Heart right ventricle (tissue), 16 donors: ENCODE results near the gene STRIP2. TPM values are rescaled to one million over a fixed set of nuclear protein-coding genes. Genes with fewer than 3 reads are reported as not detected.

Source experiments
- ATAC-seq, 8 donors: fragments of 200-7000 bp; cut with Tn5 transposase; one replicate each; pipeline ENCODE4 v1.9.1; 2020; ENCODE audit warnings: mild to moderate bottlenecking in 8 of 8, moderate library complexity in 8 of 8, moderate number of reproducible peaks in 1 of 8
- DNase-seq, 2 donors: peaks; one replicate each; pipeline ENCODE4 v3.0.0-alpha.2; 2020
- H3K27ac ChIP-seq, 10 donors: fragments of 200-600 bp; sonication (generic) in 2 of 10; one replicate each; pipeline versions ENCODE4 v1.5.0 to v1.8.0; 2020 to 2022; ENCODE audit warnings: mild to moderate bottlenecking in 3 of 10
- H3K27me3 ChIP-seq, 7 donors: fragments of 200-600 bp; one replicate each; pipeline ENCODE4 v1.8.0; 2021 to 2022; ENCODE audit warnings: mild to moderate bottlenecking in 2 of 7
- H3K36me3 ChIP-seq, 9 donors: fragments of 200-600 bp; sonication (generic) in 1 of 9; one replicate each; pipeline versions ENCODE4 v1.5.0 to v1.8.0; 2020 to 2022; ENCODE audit warnings: mild to moderate bottlenecking in 2 of 9
- H3K4me1 ChIP-seq, 9 donors: fragments of 200-600 bp; sonication (generic) in 1 of 9; one replicate each; pipeline versions ENCODE4 v1.5.0 to v1.8.0; 2020 to 2022; ENCODE audit warnings: mild to moderate bottlenecking in 4 of 9
- H3K4me3 ChIP-seq, 10 donors: fragments of 200-600 bp; sonication (generic) in 2 of 10; one replicate each; pipeline versions ENCODE4 v1.5.0 to v1.8.0; 2020 to 2022; ENCODE audit warnings: mild to moderate bottlenecking in 7 of 10, moderate library complexity in 2 of 10
- H3K9me3 ChIP-seq, 11 donors: fragments of 200-600 bp in 10 of 11; sonication (generic) in 2 of 11; one replicate each; pipeline versions ENCODE4 v1.5.0 to v1.8.0; 2013 to 2022; ENCODE audit warnings: mild to moderate bottlenecking in 2 of 11, control low read depth in 1 of 11, moderate library complexity in 1 of 11
- WGBS, 2 donors: extraction: QIAGEN DNeasy Blood & Tissue Kit; methylation state at CpG; one replicate each; pipeline ENCODE4 v1.1.7; 2013; ENCODE audit warnings: inconsistent platforms in 1 of 2; 5-methylcytosine and 5-hydroxymethylcytosine counted together
- intact Hi-C, 10 donors: fragments of 100-400 bp; cut with DNase I; formaldehyde crosslinking; loops; one replicate each; pipeline versions ENCODE4 v1.11.1 to v1.14.2; 2022
- polyA plus RNA-seq, 2 donors: library from polyadenylated mRNA; stranded (reverse); fragments of 200-250 nt; gene quantifications; one replicate each; pipeline ENCODE4 v1.2.3, GENCODE V29; 2013
- total RNA-seq, 10 donors: library from RNA; stranded (reverse); fragmentation: NEBNext Ultra II Directional in 3 of 10; extraction: Animal tissue kit (Norgen Biotek cat#: 25700) in 3 of 10; gene quantifications; one replicate each; pipeline versions ENCODE4 v1.2.1 to v1.2.4, GENCODE V29; 2021 to 2023
- TF ChIP-seq, protein P1 (sequence below), 9 donors: fragments of 200-600 bp; sonication (generic) in 2 of 9; IDR thresholded peaks; one replicate each; pipeline versions ENCODE4 v1.5.0 to v1.8.0; 2021 to 2022; ENCODE audit warnings: antibody characterized with exemption in 9 of 9, mild to moderate bottlenecking in 5 of 9, moderate library complexity in 1 of 9
- donor health status: Arrhythmogenic right ventricular cardiomyopathy.
- donor health status: ischemic (EF 13 %, LVEDD 7.1; RV severe dilation, severe dysfunction).
- donor health status: healthy with polysubstance abuse.
- donor health status: DM: no; HTN: yes; CAD: no.
- donor health status: DM: no; HTN: no; CAD: no.
- donor health status: ischemic (EF 25% LVEDD 6.9; RV normal size, moderate dysfunction).
- donor health status: ischemic (EF 25% LVEDD 5.7; RV mildly dilated, moderate dysfunction).
- donor health status: healthy.
- donor health status: DM: yes; HTN: yes; CAD: no.
- donor health status: Ischemic cardiomyopathy.
- donor health status: ischemic (EF 35%, LVEDD 5.7; RV mildly dilated, moderate dysfunction).
- donor health status: nonischemic (EF 11% LVEDD 7.7; RV severe dilation, severe dysfunction).
- donor health status: DM: yes; HTN: yes; CAD: no.
- donor health status: PGD.
- donor health status: ischemic (EF 29% LVEDD 5.4; RV normal size, mild dysfunction).
- donor health status: nonischemic (EF 23%, LVEDD 6.1; RV moderate dilation, normal function).

Gene STRIP2
- total and polyA plus RNA-seq, 12 donors = 10.6 to 36.9 (median 20.8) TPM

DNA sequence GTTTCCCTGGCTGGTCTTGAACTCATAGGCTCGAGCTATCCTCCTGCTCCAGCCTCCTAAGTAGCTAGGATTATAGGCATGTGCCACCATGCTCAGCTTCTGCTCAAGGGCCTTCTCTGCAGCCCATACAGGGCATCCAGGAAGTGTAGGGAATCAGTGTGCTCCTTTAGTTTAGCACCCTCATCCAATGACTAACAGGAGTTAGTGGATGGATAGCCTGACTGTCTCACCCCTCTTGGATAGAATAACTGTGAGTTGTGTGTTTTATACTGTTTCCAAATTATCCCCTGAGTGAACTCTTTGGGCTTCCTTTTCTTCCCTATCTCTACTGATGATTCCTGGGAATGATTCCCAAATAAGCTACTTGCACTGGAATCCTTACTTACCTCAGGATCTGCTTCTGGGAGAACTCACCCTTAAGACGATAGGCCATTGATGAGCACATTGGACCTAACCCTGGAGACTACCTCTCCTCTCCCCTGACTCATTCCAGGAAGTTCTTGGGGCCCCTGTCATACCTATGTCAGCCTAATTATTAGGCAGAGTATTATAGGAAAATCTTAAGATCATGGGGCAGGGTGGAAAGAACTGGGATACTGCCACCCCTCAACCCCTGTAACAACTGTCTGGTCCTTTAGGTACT lies 18.5 kb downstream of the STRIP2 start:
- Histone ChIP-seq H3K36me3 (peaks cover 0 to 29% (median 0%) of the 10 kb centered on the region in 9 donors), H3K4me3 (no peak overlapping the region), H3K27ac (peak overlapping the region in 4 of 10 donors; percentile 36 to 50 (median 41)), H3K9me3 (peaks cover 0 to 17% (median 7%) of the 10 kb centered on the region in 11 donors), H3K4me1 (peaks cover 3 to 26% (median 10%) of the 10 kb centered on the region in 9 donors), H3K27me3 (no peaks in the 10 kb centered on the region)
- 88 to 90% methylated on average over 2 of the region's 2 CpGs for WGBS, 2 donors
- DNase-seq (no peak), ATAC-seq (no peak)
- TF ChIP-seq, protein P1, sequence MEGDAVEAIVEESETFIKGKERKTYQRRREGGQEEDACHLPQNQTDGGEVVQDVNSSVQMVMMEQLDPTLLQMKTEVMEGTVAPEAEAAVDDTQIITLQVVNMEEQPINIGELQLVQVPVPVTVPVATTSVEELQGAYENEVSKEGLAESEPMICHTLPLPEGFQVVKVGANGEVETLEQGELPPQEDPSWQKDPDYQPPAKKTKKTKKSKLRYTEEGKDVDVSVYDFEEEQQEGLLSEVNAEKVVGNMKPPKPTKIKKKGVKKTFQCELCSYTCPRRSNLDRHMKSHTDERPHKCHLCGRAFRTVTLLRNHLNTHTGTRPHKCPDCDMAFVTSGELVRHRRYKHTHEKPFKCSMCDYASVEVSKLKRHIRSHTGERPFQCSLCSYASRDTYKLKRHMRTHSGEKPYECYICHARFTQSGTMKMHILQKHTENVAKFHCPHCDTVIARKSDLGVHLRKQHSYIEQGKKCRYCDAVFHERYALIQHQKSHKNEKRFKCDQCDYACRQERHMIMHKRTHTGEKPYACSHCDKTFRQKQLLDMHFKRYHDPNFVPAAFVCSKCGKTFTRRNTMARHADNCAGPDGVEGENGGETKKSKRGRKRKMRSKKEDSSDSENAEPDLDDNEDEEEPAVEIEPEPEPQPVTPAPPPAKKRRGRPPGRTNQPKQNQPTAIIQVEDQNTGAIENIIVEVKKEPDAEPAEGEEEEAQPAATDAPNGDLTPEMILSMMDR (IDR thresholded peaks at IDR 0.05) = no peak
- intact Hi-C loops = no loop called here

DNA sequence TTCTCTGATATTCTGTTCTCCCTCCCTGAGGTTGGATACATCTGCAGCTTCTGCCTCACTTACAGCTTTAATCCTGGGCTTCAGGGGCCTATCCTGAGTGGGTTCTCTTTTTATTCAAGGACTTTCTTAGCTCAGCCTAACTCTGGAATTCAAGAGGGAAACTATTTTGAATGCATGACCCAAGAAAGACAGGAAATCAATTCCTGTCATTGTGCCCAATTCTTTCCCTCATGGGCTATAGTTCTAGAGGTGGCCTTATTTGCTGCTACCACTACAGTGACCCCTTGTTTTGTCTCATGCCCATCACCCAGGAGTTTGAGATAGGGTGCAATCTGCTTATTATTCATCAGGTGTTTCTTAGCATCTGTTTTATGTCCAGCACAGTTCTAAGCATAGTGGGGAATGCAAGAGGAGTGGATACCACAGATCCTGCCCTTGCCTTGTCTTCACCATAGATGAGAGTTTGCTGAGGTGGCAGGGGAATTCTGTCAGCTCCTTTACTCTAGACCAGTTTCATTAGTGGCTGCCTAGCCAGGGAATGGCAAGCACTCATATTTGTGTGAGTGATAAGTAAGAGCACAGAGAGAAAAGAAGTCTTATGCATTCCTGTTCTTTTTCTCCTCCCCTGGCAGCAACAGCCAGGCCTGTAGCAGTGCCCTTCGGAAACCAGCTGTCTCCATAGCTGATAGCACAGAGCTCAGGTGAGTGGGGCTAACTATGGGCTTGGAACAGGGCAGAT lies 19.4 kb downstream of the STRIP2 start:
- Histone ChIP-seq H3K4me3 (no peak overlapping the region), H3K27ac (peak overlapping the region in 8 of 10 donors; percentile 16 to 55 (median 42)), H3K9me3 (peaks cover 0 to 9% (median 3%) of the 10 kb centered on the region in 11 donors), H3K4me1 (peaks cover 3 to 26% (median 10%) of the 10 kb centered on the region in 9 donors), H3K36me3 (peaks cover 0 to 29% (median 7%) of the 10 kb centered on the region in 9 donors), H3K27me3 (no peaks in the 10 kb centered on the region)
- DNase-seq (peak in 1 of 2 donors; percentile 21), ATAC-seq (peak; percentile 63 to 85 (median 76))
- TF ChIP-seq, protein P1 (IDR thresholded peaks at IDR 0.05) = no peak
- 46 to 61% methylated on average over 1 of the region's 1 CpG for WGBS, 2 donors
- intact Hi-C loops = no loop called here

DNA sequence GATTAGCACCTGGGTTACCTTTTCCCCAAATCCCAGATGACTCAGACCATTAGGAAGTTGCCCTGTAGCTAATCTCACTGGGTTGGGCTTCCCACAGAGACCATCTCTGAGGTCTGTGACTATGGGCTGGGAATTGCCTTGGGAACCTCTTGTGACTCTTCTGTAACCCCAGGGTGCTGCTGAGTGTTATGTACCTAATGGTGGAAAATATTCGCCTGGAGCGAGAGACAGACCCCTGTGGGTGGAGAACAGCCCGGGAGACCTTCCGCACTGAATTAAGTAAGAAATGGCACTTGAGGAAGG lies 20.0 kb downstream of the STRIP2 start:
- H3K27ac ChIP-seq = peak overlapping the region in 7 of 10 donors; percentile 16 to 55 (median 35)
- peaks cover 0 to 4% (median 0%) of the 10 kb centered on the region in 11 donors for H3K9me3 ChIP-seq
- peaks cover 3 to 26% (median 10%) of the 10 kb centered on the region in 9 donors for H3K4me1 ChIP-seq
- ATAC-seq (peak in 3 of 8 donors; percentile 9 to 35 (median 15)), DNase-seq (no peak)
- no peak overlapping the region for H3K4me3 ChIP-seq
- H3K27me3 ChIP-seq = no peaks in the 10 kb centered on the region
- intact Hi-C loops = no loop called here
- TF ChIP-seq, protein P1 (IDR thresholded peaks at IDR 0.05) = no peak
- WGBS, 2 donors = 48 to 70% methylated on average over 4 of the region's 4 CpGs
- peaks cover 0 to 32% (median 8%) of the 10 kb centered on the region in 9 donors for H3K36me3 ChIP-seq

DNA sequence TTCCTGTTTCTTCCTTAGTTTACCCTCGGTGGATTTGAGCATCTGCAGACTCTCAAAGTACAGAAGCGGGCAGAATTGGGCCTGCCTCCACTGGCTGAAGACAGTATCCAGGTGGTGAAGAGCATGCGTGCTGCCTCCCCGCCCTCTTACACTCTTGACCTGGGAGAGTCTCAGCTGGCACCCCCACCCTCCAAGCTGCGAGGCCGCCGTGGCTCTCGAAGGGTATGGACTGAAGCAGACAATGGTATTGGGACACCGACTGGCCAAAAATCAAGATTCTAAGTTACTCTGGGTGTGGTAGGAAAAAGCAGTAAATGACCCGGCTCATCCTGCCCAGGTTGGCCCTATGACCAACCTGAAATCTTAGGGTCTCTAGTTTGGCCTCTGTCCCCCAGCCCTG lies 22.2 kb downstream of the STRIP2 start:
- Histone ChIP-seq H3K9me3 (no peaks in the 10 kb centered on the region), H3K4me3 (no peak overlapping the region), H3K4me1 (peaks cover 3 to 26% (median 10%) of the 10 kb centered on the region in 9 donors), H3K27me3 (peaks cover 0 to 5% (median 0%) of the 10 kb centered on the region in 7 donors), H3K36me3 (peaks cover 0 to 49% (median 20%) of the 10 kb centered on the region in 9 donors), H3K27ac (no peak overlapping the region)
- 92 to 93% methylated on average over 10 of the region's 10 CpGs for WGBS, 2 donors
- ATAC-seq (no peak), DNase-seq (no peak)
- intact Hi-C loops = no loop called here
- TF ChIP-seq, protein P1 (IDR thresholded peaks at IDR 0.05) = no peak
